Measurements from ENCODE around the gene CSTF2.

The CSTF2 gene

DNA sequence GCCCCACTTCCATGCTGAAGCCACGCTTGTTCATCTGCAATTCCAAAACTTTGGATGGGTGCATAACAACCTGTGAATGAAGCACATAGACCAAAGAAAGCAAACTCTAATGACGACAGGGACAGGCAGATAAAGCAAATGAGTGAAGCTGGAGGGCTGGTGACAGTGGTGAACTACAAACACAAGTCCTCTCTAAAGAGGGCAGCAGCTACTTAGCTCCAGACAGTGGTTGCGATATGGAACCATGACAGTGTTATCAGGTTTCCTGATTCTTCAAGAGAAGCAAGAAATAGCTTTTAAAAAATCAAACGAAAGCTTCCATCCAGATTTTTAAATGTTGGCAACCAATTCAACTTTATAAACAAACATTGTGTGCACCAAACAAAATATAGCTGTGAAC, 30.1 kb downstream of the CSTF2 start:
- no peaks in the 10 kb centered on the region for H3K27me3 Mint-ChIP-seq
- ATAC-seq: no peak

DNA sequence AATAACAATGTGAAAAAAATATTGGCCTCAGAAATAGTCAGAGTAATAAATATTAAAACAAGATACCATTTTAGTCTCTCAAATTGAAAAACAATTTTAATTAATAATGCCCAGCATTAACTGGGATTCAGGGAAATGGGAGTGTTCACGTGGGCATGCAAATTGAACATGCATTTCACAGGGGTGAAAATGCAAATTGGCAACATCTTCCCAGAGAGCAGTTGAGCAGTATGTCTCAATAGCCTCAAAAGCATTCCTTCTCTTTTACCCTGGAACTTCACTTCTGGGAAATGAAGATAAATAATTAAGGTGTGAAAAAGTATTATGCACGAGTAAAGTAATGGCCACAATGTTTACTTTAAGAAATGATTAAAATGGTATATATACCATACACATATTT, 32.6 kb downstream of the CSTF2 start:
- DNase-seq (no peak), ATAC-seq (no peak)
- H3K4me1 Mint-ChIP-seq: no peaks in the 10 kb centered on the region
- no peak overlapping the region for H3K4me3 Mint-ChIP-seq
- no peaks in the 10 kb centered on the region for H3K36me3 Mint-ChIP-seq (ENCODE audit: low read depth)
- no peak overlapping the region for H3K27ac Mint-ChIP-seq
- no peaks in the 10 kb centered on the region for H3K9me3 Mint-ChIP-seq
- no peaks in the 10 kb centered on the region for H3K27me3 Mint-ChIP-seq

More for the DNA sequence above, 30.1 kb downstream of the CSTF2 start:
- Mint-ChIP-seq H3K4me1 (no peaks in the 10 kb centered on the region), H3K27ac (no peak overlapping the region), H3K4me3 (no peak overlapping the region), H3K9me3 (no peaks in the 10 kb centered on the region), H3K36me3 (ENCODE audit: low read depth) (no peaks in the 10 kb centered on the region)
- no peak for DNase-seq

DNA sequence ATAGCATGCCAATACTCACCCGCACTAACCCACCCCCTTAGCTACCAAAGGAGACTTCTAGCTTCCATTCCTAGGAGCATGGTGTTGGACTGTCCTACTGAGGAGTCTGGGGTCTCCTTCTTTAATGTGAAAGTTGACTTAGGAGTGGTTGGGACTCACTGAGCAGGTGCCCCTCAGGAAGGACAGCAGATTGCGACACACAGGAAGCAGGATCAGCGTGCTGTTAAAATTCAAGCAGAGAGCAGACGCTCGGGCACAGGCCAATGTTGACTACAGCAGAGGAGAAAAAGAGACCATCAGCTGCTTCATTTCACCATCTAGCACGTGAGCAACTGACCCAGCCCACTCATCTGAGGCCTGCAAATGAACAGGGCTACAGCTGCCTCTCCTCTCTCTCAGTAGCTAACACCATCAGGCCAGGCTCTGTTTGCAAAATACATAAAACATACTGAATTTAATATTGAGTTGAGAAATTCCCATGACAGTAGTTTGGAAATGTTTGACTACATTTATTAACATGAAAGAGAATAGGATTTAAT, 43.2 kb downstream of the CSTF2 start:
- no peaks in the 10 kb centered on the region for H3K36me3 Mint-ChIP-seq (ENCODE audit: low read depth)
- no peak overlapping the region for H3K27ac Mint-ChIP-seq
- no peaks in the 10 kb centered on the region for H3K9me3 Mint-ChIP-seq
- ATAC-seq: no peak
- H3K4me3 Mint-ChIP-seq: no peak overlapping the region
- H3K4me1 Mint-ChIP-seq: no peaks in the 10 kb centered on the region
- no peaks in the 10 kb centered on the region for H3K27me3 Mint-ChIP-seq
- no peak for DNase-seq

DNA sequence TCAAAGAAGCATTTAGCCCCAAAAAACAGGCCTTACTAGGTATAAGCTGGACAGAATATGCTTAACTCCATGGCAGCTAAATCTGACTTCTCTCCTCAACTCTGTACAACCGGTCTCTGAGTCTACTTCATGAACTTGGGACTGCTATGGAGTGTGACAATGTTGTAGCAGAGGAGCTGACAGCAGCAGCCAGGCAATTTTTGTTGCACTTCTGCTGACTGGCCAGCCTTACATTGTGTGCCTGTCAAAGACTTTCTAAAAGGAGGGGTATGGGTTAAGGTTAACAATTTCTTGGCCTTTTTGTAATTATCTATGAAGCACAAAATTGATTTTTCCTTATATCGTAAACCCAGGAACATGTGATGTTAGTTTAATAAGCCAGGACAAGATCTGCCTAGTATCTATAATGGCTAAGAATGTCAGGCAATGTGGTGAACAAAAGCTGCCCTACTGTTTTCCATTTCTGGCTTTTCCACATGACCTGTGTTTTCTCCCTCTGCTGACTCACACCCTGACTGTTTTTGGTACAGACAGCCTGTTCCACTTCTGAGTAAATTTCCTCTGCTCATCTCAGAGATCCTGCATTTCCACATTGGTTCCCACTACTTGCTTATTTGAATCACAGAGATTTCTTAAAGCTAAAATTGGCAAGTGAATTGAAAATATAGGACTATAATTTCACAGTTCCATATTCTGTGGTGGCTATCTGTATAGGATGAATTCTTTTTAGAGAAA, 44.6 kb downstream of the CSTF2 start:
- Mint-ChIP-seq H3K27ac (no peak overlapping the region), H3K9me3 (no peaks in the 10 kb centered on the region), H3K27me3 (no peaks in the 10 kb centered on the region), H3K4me1 (no peaks in the 10 kb centered on the region), H3K36me3 (ENCODE audit: low read depth) (no peaks in the 10 kb centered on the region), H3K4me3 (no peak overlapping the region)
- DNase-seq: no peak
- ATAC-seq: no peak

DNA sequence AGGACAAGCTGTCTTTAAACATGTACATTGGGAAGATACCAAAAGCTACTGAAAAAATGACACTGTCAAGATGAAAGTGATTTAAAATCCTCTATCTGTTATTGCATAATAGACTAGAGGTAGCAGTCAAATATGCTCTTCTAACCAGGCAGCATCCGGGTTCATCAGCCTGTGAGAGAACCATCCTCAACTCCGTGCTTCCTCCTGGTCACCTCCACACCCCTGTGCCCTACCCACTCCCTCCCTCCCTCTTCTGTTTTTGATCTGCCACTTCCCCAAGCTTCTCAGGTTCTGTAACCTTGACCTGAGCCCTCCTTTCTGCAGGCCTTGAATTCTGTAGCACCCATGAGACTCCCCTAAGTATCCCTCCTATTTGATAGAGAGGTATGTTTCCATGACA, 48.1 kb downstream of the CSTF2 start:
- no peaks in the 10 kb centered on the region for H3K9me3 Mint-ChIP-seq
- H3K36me3 Mint-ChIP-seq (ENCODE audit: low read depth): no peaks in the 10 kb centered on the region
- H3K4me3 Mint-ChIP-seq: no peak overlapping the region
- H3K4me1 Mint-ChIP-seq: no peaks in the 10 kb centered on the region
- H3K27me3 Mint-ChIP-seq: no peaks in the 10 kb centered on the region
- no peak for DNase-seq
- no peak for ATAC-seq
- H3K27ac Mint-ChIP-seq: no peak overlapping the region

DNA sequence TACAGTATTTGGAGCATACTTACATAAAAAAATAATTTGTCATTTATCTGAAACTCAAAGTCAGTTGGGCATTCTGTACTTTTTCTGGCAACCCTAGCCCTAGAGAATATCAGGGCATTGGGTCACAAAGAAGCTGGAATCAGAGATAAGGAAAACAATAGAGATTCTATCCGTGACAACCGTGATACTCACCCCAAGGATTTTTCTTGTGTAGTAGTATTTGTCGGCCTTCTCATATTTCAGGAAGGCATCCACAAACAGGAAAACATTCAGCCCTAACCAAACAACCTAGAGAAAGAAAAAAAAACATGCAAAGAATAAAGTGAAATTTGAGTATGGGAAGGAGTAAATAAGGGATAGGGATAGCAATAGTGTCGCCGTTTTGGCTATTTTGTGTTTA, 50.3 kb downstream of the CSTF2 start:
- H3K4me3 Mint-ChIP-seq: no peak overlapping the region
- DNase-seq: no peak
- no peak overlapping the region for H3K27ac Mint-ChIP-seq
- ATAC-seq: no peak
- H3K27me3 Mint-ChIP-seq: no peaks in the 10 kb centered on the region
- no peaks in the 10 kb centered on the region for H3K36me3 Mint-ChIP-seq (ENCODE audit: low read depth)
- H3K4me1 Mint-ChIP-seq: no peaks in the 10 kb centered on the region
- H3K9me3 Mint-ChIP-seq: no peaks in the 10 kb centered on the region

DNA sequence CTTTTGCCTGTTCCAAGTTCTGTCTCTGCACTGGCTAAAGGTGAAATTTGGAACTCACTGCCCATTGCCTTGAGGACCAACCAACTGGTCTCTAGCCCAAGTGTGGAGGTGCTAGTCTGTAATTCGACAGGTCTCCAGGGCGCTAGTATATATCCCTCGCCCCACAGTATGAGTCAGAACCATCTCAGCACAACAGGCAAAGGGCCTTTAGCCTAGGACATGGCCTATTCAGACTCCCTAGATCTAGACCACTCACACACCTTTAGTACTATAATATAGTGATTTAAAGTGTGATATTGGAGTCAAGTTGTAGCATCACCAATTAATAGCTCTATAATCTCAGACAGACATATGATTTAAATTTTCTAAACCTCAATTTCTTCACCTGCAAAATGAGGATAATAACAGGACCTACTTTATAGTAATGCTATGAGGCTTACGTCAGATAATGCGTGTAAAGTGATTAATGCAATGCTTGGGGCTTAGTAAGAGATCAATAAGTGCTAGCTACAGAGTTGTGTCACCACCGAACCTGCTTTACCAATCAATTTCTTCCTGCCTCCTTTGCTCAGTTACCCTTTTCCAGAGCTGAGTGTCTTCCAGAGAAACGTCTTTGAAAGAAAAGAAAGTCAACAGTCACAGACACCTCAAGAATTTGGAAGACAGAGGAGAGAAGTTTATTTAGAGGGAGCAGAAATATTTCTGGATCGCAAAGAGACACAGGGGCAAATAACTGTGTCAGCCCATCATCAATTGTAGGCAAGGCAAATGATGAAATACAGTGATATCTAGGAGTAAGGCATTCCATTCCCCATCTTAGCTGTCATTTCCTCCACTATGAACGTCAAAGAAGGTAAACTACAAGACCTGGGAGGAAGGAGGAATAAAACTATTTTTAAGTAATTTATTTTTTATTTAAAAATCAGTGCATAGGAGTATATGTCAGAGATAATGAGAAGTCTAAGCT, 51.7 kb downstream of the CSTF2 start:
- Mint-ChIP-seq H3K9me3 (no peaks in the 10 kb centered on the region), H3K27me3 (no peaks in the 10 kb centered on the region), H3K27ac (no peak overlapping the region), H3K36me3 (ENCODE audit: low read depth) (no peaks in the 10 kb centered on the region), H3K4me3 (no peak overlapping the region), H3K4me1 (no peaks in the 10 kb centered on the region)
- ATAC-seq: no peak
- no peak for DNase-seq

DNA sequence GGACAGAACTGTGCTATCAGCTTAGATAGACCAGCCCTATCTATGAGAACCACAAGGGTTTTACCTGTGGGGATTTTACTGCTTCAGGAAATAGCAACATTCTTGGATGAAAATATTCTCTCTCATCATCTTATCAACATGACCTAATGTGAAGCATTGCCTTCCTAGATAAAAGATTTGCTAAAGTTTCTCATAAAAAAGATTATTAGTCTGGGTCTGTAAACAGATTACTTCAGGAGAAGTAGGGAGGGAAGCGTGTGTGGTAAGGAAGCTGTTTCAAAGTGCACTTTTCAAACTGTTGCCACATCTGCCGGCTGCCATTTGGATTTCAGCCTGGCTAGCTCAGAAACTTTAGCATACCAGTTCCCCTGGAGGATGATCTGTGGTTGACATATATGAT, 54.1 kb downstream of the CSTF2 start, which contains the start of gene NOX1:
Gene NOX1 (minus strand): TSS at position 35 of the 400 bp plus-strand sequence. CDS start 220 bp downstream, outside the sequence.
- ATAC-seq (no peak), DNase-seq (no peak)
- no peaks in the 10 kb centered on the region for H3K4me1 Mint-ChIP-seq
- H3K27me3 Mint-ChIP-seq: peaks cover 2% of the 10 kb centered on the region
- no peaks in the 10 kb centered on the region for H3K9me3 Mint-ChIP-seq
- no peak within 1 kb of the TSS for H3K4me3 Mint-ChIP-seq
- no peaks in the 10 kb centered on the region for H3K36me3 Mint-ChIP-seq (ENCODE audit: low read depth)
- no peak within 1 kb of the TSS for H3K27ac Mint-ChIP-seq

DNA sequence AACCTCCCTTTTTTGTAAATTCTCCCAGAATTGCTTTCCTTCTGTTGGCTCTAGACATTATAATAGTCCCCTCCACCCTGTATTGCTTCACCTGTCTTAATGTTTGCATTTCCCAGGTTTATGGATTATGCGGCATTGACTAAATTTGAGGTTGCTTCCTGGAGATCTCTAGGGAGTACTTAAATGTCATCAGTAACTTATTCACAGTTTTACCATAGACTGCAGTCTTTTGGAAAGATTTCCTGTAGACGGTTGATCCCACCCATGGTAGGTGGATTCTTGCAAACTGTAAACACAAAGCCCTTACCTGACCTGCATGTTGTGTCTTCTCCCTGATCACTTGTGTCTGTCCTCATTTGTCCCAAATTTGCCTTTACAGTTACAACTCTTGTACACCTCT, 60.2 kb downstream of the CSTF2 start:
- no peaks in the 10 kb centered on the region for H3K36me3 Mint-ChIP-seq (ENCODE audit: low read depth)
- no peak for DNase-seq
- H3K9me3 Mint-ChIP-seq: no peaks in the 10 kb centered on the region
- ATAC-seq: no peak
- no peaks in the 10 kb centered on the region for H3K4me1 Mint-ChIP-seq
- H3K27ac Mint-ChIP-seq: no peak overlapping the region
- H3K4me3 Mint-ChIP-seq: no peak overlapping the region
- peaks cover 2% of the 10 kb centered on the region for H3K27me3 Mint-ChIP-seq

DNA sequence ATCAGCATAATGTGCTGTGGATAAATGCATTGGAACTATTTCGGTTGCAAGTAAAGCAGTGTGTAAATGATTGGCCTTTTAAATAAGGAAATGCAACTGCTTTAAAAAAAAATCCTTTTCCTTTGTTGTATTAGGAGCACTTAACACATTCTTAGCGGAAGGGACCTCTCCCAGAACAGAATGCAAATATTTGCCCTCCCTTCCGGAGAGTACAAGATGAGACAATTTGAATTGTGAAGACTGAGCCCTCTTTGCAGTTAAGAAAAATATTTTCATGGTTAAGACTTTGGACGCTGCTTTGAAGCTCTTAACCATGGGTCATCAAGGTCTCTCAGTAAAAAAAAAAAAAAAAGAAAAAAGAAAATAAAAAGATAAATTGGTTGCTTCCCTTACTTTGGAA, 63.5 kb downstream of the CSTF2 start:
- no peaks in the 10 kb centered on the region for H3K36me3 Mint-ChIP-seq (ENCODE audit: low read depth)
- H3K9me3 Mint-ChIP-seq: no peaks in the 10 kb centered on the region
- ATAC-seq (no peak), DNase-seq (no peak)
- no peaks in the 10 kb centered on the region for H3K4me1 Mint-ChIP-seq
- no peaks in the 10 kb centered on the region for H3K27me3 Mint-ChIP-seq
- H3K27ac Mint-ChIP-seq: no peak overlapping the region
- no peak overlapping the region for H3K4me3 Mint-ChIP-seq
